BLaER1 (cell line): Measurements from ENCODE around the gene GPHB5.

Source experiments
- H3K27ac ChIP-seq: shearing (Covaris generic); formaldehyde crosslinking; 2 replicates; pipeline ENCODE4 v1.8.1; 2022
- H3K27me3 ChIP-seq: shearing (Covaris generic); formaldehyde crosslinking; 2 replicates; pipeline ENCODE4 v1.8.1; 2022
- H3K36me3 ChIP-seq: shearing (Covaris generic); formaldehyde crosslinking; 2 replicates; pipeline ENCODE4 v1.8.1; 2022
- H3K4me1 ChIP-seq: shearing (Covaris generic); formaldehyde crosslinking; 2 replicates; pipeline ENCODE4 v1.8.1; 2022
- H3K4me2 ChIP-seq: shearing (Covaris generic); formaldehyde crosslinking; 2 replicates; pipeline ENCODE4 v1.8.1; 2022
- H3K4me3 ChIP-seq: shearing (Covaris generic); formaldehyde crosslinking; 2 replicates; pipeline ENCODE4 v1.8.1; 2022
- H3K9ac ChIP-seq: shearing (Covaris generic); formaldehyde crosslinking; 2 replicates; pipeline ENCODE4 v1.8.1; 2022
- H3K9me3 ChIP-seq: shearing (Covaris generic); formaldehyde crosslinking; 2 replicates; pipeline ENCODE4 v1.8.1; 2022
- H4K20me1 ChIP-seq: shearing (Covaris generic); formaldehyde crosslinking; 2 replicates; pipeline ENCODE4 v1.8.1; 2022
- Cebpa-rat ChIP-seq: shearing (Covaris generic); IDR thresholded peaks from 2 replicates; pipeline ENCODE4 v1.8.1; 2022

Gene GPHB5

DNA sequence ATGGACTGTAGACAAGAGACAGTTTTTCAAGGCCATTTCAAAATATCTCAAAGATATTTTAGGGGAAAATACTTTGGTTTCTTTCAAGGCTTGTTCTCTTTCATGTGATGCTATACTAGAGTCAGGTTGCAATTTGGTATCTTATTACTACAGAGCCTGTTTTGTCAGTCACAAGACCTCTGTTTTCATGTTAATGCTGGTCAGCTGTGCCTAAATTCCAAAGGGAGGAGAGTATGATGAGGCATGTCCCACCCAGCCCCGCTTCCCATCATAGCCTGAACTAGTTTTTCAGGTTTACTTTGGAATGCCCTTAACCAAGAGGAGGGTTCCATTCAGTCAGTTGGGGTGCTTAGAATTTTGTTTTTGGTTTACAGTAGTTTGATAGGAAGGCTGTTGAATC, 52.6 kb downstream of the GPHB5 start:
- no peak for TF ChIP-seq Cebpa-rat
- no peaks in the 10 kb centered on the region for H3K4me1 ChIP-seq
- no peak overlapping the region for H3K27ac ChIP-seq
- no peaks in the 10 kb centered on the region for H3K36me3 ChIP-seq
- no peaks in the 10 kb centered on the region for H4K20me1 ChIP-seq
- no peaks in the 10 kb centered on the region for H3K27me3 ChIP-seq
- 0 out of 2 replicates have a peak, but pooled peaks cover 5% of the 10 kb centered on the region for H3K9me3 ChIP-seq
- no peak overlapping the region for H3K9ac ChIP-seq
- no peak overlapping the region for H3K4me2 ChIP-seq
- H3K4me3 ChIP-seq: no peak overlapping the region
